Measurements from ENCODE around the gene ARHGEF16. TPM values are rescaled to one million over a fixed set of nuclear protein-coding genes. Genes with fewer than 3 reads are reported as not detected.

ARHGEF16 gene
- total RNA-seq, 1 experiment from 2014 or later, result 10.1 TPM

- intact Hi-C loops (cut with micrococcal nuclease; ENCODE audit: unreplicated experiment), result no loop called here
These were observed 19.9 kb upstream of the ARHGEF16 start for GRCh38 chr1:3434406-3435110.

GRCh38 chr1:3435666-3436065 lies 18.8 kb upstream of the ARHGEF16 start:
- Histone ChIP-seq H3K4me3 (ENCODE audit: low read depth in 2 of 2, low read length in 2 of 2) (no peak overlapping the region), H3K9me3 (ENCODE audit: control insufficient read depth, insufficient read depth, low read depth, low read length) (no peaks in the 10 kb centered on the region), H3K36me3 (ENCODE audit: control insufficient read depth, insufficient read depth, low read length) (no peaks in the 10 kb centered on the region), H3K4me1 (ENCODE audit: control insufficient read depth, insufficient read depth, low read length) (no peaks in the 10 kb centered on the region), H3K27ac (ENCODE audit: low read length) (no peak overlapping the region), H3K27me3 (ENCODE audit: control insufficient read depth, insufficient read depth, low read length) (no peaks in the 10 kb centered on the region)
- no peak for ATAC-seq
- TF ChIP-seq SIN3A (IDR thresholded peaks at IDR 0.05; ENCODE audit: borderline replicate concordance, insufficient read depth, low read depth, low read length) (no peak), CTCF (IDR thresholded peaks at IDR 0.05) (no peak), REST (IDR thresholded peaks at IDR 0.05; ENCODE audit: insufficient read depth in 1 of 2, low read depth in 2 of 2, low read length in 1 of 2) (no peak), TCF7L2 (IDR thresholded peaks at IDR 0.05; ENCODE audit: low read depth, low read length) (no peak), POLR2AphosphoS5 (IDR thresholded peaks at IDR 0.05; ENCODE audit: low read depth, low read length) (no peak)
- no peak for DNase-seq (ENCODE audit: low read depth, low spot score)
- no TSS peak for BruUV-seq (replicated peaks)
- intact Hi-C loops (cut with micrococcal nuclease; ENCODE audit: unreplicated experiment), result no loop called here
- ChIA-PET POLR2A (no interaction called here), CTCF (interaction anchor here (0.6 kb wide), 1 partner anchor 613 kb away, joined by 4 read pairs; no protein-coding TSS in a partner anchor)
- in situ Hi-C loops (cut with HindIII; ENCODE audit: low pct_unique_long_range_greater_than_20kb, low sequenced_read_pairs), result no loop called here

More at GRCh38 chr1:3434406-3435110, 19.9 kb upstream of the ARHGEF16 start:
- POLR2A ChIA-PET, result interaction anchor here (0.7 kb wide), 1 partner anchor 818 kb away, joined by 3 read pairs; no protein-coding TSS in a partner anchor
- no peak overlapping the region for H3K27ac ChIP-seq (ENCODE audit: low read length)
- H3K9me3 ChIP-seq (ENCODE audit: control insufficient read depth, insufficient read depth, low read depth, low read length), result no peaks in the 10 kb centered on the region
- no peak overlapping the region for H3K4me3 ChIP-seq (ENCODE audit: low read depth in 2 of 2, low read length in 2 of 2)
- H3K4me1 ChIP-seq (ENCODE audit: control insufficient read depth, insufficient read depth, low read length), result no peaks in the 10 kb centered on the region
- H3K27me3 ChIP-seq (ENCODE audit: control insufficient read depth, insufficient read depth, low read length), result no peaks in the 10 kb centered on the region
- in situ Hi-C loops (cut with HindIII; ENCODE audit: low pct_unique_long_range_greater_than_20kb, low sequenced_read_pairs), result no loop called here
- no peaks in the 10 kb centered on the region for H3K36me3 ChIP-seq (ENCODE audit: control insufficient read depth, insufficient read depth, low read length)
- BruUV-seq (replicated peaks), result no TSS peak
- CTCF ChIA-PET, result no interaction called here
- TF ChIP-seq TCF7L2 (IDR thresholded peaks at IDR 0.05; ENCODE audit: low read depth, low read length), result no peak
- no peak for TF ChIP-seq POLR2AphosphoS5 (IDR thresholded peaks at IDR 0.05; ENCODE audit: low read depth, low read length)
- no peak for TF ChIP-seq REST (IDR thresholded peaks at IDR 0.05; ENCODE audit: insufficient read depth in 1 of 2, low read depth in 2 of 2, low read length in 1 of 2)
- no peak for TF ChIP-seq SIN3A (IDR thresholded peaks at IDR 0.05; ENCODE audit: borderline replicate concordance, insufficient read depth, low read depth, low read length)
- TF ChIP-seq CTCF (IDR thresholded peaks at IDR 0.05), result no peak
- no peak for DNase-seq (ENCODE audit: low read depth, low spot score)
- ATAC-seq, result no peak
